BJ (cell line): ENCODE measurements around the gene P2RY12. TPM values are rescaled to one million over a fixed set of nuclear protein-coding genes. Genes with fewer than 3 reads are reported as not detected.

ENCODE experiments used
- CTCF ChIA-PET: fragments of 350-600 bp; formaldehyde crosslinking; extraction: SDS; loops from one replicate; lab custom pipeline; 2021; ENCODE audit warnings: antibody characterized with exemption, inconsistent platforms; lab: Yijun Ruan, JAX
- POLR2A ChIA-PET: fragments of 300-600 bp; sonication (Branson Sonifier 250); formaldehyde crosslinking; extraction: SDS; loops from one replicate; lab custom pipeline; 2021; ENCODE audit warnings: antibody characterized with exemption; lab: Charles Lee
- DNase-seq: peaks from one replicate; pipeline ENCODE4 v3.0.0-alpha.2; 2011; ENCODE audit warnings: low read depth
- H3K27me3 ChIP-seq: 2 replicates; pipeline ENCODE4 v1.6.0; 2011; ENCODE audit warnings: low read length; ENCODE audit not compliant: control insufficient read depth, insufficient read depth
- H3K36me3 ChIP-seq: 2 replicates; pipeline ENCODE4 v1.5.1; 2011; ENCODE audit warnings: low read length; ENCODE audit not compliant: control insufficient read depth, insufficient read depth
- H3K4me3 ChIP-seq: 2 replicates; pipeline ENCODE4 v1.5.1; 2011; ENCODE audit warnings: low read depth, mild to moderate bottlenecking, control low read depth, low read length
- polyA minus RNA-seq: library from RNA; depleted of rRNA, polyadenylated mRNA; stranded (reverse); fragments of >200 nt; gene quantifications from 2 replicates; pipeline ENCODE4 v1.2.3, GENCODE V29; 2011; rRNA and poly(A)+ RNA removed
- polyA plus RNA-seq: library from polyadenylated mRNA; depleted of rRNA; stranded (reverse); fragments of >200 nt; gene quantifications from 2 replicates; pipeline ENCODE4 v1.2.3, GENCODE V29; 2011; rRNA removed
- TF ChIP-seq, protein P1 (sequence below): IDR thresholded peaks from 2 replicates; pipeline ENCODE4 v1.5.1; 2011; ENCODE audit warnings: low read depth, mild to moderate bottlenecking, control low read depth, inconsistent platforms, low read length, moderate library complexity; ENCODE audit not compliant: insufficient read depth

Gene P2RY12
- polyA plus RNA-seq (not detected in 2 replicates), polyA minus RNA-seq (not detected in 2 replicates)

DNA sequence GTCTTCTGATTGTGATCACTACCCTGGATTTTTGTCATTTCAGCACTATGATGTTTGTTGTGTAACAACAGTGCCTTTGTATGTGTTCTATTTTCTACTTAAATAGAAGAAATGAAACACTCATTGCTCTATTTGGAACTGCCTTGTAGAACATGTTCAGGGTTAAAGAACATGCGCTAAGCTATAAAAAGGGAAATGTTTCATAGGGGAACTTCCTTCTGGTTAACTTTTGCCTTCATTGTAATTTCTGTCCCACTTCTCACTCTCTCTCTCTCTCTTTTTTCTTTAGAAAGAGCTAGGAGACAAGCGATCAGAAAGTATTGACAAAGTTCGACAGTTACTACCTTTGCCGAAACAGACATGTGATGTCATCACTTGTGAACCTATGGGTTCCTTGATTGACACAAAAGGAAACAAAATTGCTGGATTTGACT, at the start of gene P2RY12:
P2RY12 (minus strand) TSS at position 13 of the 434 bp plus-strand sequence. CDS start 45,908 bp downstream, outside the sequence.
- POLR2A ChIA-PET = no interaction called here
- Histone ChIP-seq H3K27me3 (no peaks in the 10 kb centered on the region), H3K36me3 (no peaks in the 10 kb centered on the region), H3K4me3 (no peak within 1 kb of the TSS)
- TF ChIP-seq, protein P1, sequence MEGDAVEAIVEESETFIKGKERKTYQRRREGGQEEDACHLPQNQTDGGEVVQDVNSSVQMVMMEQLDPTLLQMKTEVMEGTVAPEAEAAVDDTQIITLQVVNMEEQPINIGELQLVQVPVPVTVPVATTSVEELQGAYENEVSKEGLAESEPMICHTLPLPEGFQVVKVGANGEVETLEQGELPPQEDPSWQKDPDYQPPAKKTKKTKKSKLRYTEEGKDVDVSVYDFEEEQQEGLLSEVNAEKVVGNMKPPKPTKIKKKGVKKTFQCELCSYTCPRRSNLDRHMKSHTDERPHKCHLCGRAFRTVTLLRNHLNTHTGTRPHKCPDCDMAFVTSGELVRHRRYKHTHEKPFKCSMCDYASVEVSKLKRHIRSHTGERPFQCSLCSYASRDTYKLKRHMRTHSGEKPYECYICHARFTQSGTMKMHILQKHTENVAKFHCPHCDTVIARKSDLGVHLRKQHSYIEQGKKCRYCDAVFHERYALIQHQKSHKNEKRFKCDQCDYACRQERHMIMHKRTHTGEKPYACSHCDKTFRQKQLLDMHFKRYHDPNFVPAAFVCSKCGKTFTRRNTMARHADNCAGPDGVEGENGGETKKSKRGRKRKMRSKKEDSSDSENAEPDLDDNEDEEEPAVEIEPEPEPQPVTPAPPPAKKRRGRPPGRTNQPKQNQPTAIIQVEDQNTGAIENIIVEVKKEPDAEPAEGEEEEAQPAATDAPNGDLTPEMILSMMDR = no peak
- DNase-seq = no peak
- CTCF ChIA-PET = interaction anchor here (1.2 kb wide), 1 partner anchor 14 kb away, joined by 3 read pairs; no protein-coding TSS in a partner anchor

DNA sequence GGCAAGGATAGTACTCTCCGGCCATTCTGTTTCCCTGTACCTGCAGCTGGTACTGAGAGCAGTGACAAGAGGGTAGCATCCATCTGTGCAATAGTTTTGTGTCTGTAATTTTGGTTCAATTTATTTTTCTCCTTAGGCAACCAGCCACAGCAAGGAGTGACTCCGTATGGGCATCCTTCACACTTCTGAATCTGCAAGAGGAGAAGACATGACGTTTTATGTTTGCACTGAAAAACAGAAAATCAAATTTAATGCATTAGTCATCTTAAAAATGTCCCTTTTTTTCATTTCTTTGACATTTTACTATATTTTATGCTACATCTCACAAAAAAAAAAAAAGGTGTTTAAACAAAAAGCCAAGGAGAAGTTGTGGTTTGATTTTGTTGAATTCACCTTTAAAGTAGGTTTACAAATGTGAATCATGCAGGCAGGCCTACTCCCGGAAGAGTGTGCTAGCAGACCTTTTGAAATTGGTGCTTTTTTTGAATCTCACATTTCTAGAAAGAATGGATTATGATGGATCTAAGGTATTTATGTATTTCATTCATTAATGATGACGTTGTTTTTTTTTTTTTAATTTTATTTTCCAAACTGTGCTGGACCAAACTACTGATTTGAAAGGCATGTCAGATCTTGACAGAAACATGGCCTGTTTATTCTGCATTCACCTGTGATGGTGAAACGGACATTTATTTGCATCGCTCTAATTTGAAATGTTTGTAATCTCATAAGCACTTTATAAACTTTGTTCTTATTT, 48.2 kb upstream of the P2RY12 start:
- no peaks in the 10 kb centered on the region for H3K36me3 ChIP-seq
- CTCF ChIA-PET = no interaction called here
- TF ChIP-seq, protein P1 = no peak
- POLR2A ChIA-PET = no interaction called here
- no peaks in the 10 kb centered on the region for H3K27me3 ChIP-seq
- no peak for DNase-seq
- H3K4me3 ChIP-seq = no peak overlapping the region

DNA sequence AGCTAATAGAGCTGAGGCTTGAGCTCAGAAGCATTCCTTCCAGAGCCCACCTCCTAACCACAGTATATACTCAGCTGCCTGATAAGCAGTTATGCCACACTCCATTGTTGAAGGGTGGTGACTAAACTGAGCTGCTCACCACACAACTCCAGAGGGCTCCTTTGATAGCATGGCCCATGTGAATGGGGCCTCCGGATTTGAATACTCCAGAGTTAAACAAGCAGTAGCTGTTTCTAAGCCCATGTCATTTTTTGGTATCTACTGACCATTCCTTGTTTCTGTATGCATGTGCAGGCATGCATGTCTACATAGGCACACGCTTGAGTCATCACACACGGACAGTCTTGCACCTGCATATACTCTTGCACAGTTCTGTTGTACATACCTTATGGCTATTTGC, 47.4 kb upstream of the P2RY12 start:
- POLR2A ChIA-PET = no interaction called here
- no peaks in the 10 kb centered on the region for H3K36me3 ChIP-seq
- H3K4me3 ChIP-seq = no peak overlapping the region
- TF ChIP-seq, protein P1 = no peak
- H3K27me3 ChIP-seq = no peaks in the 10 kb centered on the region
- CTCF ChIA-PET = interaction anchor here (0.9 to 1.5 kb wide), 2 partner anchors 7 to 105 kb away, joined by 3 to 5 read pairs; no protein-coding TSS in a partner anchor
- no peak for DNase-seq

DNA sequence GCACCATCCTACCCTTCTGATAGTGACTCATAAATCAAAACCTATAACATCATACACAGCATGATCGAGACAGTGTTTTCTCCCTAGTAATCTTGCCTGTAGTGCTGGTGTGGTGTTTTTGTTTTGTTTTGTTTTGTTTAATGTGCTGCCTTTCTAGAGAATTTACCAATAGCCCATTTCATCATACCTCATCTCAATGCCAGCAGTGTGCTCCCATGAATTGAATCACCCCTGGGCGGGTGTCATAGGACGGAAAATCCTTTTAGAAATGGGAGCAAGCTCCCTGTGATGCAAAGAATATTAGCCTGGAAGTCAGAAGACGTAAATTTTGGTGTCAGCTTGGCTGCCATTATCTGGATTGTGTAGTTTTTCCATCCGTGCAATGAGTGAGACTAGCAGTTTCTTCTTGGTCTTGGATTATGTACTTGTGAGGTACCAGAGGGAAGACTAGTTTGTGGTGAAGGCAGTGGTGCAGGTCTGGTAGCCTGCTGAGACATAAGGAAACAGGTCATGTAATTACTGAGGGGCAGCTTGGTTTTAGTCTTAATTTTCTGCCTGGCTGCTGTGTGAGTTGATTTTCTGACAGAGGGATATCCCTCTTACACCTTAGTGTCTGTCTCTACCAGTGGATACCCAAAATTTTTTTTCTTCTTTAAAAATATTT, 46.4 kb upstream of the P2RY12 start:
- no peak for DNase-seq
- ChIA-PET POLR2A (no interaction called here), CTCF (interaction anchor here (0.9 to 1.5 kb wide), 2 partner anchors 8 to 408 kb away, joined by 4 to 5 read pairs; no protein-coding TSS in a partner anchor)
- Histone ChIP-seq H3K36me3 (no peaks in the 10 kb centered on the region), H3K27me3 (no peaks in the 10 kb centered on the region), H3K4me3 (no peak overlapping the region)
- TF ChIP-seq, protein P1 = no peak

DNA sequence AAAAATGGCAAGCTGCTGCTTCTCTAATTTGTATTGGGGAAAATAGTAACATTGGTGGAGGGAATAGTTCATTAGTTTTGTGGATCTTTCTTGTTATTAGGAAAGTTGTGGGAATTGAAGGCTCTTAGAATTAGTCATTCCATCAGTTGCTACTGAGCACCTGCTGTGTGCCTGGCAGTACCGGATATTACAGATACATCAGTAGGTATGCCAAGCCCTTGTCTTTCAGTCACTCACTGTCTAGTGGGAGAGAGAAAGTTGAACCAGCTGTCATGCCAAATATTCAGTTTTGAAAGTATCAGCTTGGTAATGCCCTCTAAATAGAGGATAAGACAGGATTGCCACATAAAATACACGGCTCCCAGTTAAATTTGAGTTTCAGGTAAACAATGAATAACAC, 43.8 kb upstream of the P2RY12 start:
- POLR2A ChIA-PET = no interaction called here
- TF ChIP-seq, protein P1 = no peak
- no peaks in the 10 kb centered on the region for H3K27me3 ChIP-seq
- H3K36me3 ChIP-seq = no peaks in the 10 kb centered on the region
- no peak for DNase-seq
- CTCF ChIA-PET = interaction anchor here (0.6 to 2.0 kb wide), 2 partner anchors 16 to 445 kb away, joined by 3 to 6 read pairs; partner anchors contain the start of gene SUCNR1
- no peak overlapping the region for H3K4me3 ChIP-seq
